ENCODE results near the gene XYLT2.

GRCh38 chr17:50360486-50361115 lies 14.7 kb downstream of the XYLT2 start:
- no peak for TF ChIP-seq USF1 (CRISPR knock-in tag; IDR thresholded peaks at IDR 0.05)
- TF ChIP-seq NFE2L1 (CRISPR knock-in tag; IDR thresholded peaks at IDR 0.05), result no peak
- no peak for TF ChIP-seq CTCF (IDR thresholded peaks at IDR 0.05)
- no peak for TF ChIP-seq ZNF532 (CRISPR knock-in tag; IDR thresholded peaks at IDR 0.05; ENCODE audit: borderline replicate concordance)
